Measurements from ENCODE around the gene HIVEP2.

The HIVEP2 gene

DNA sequence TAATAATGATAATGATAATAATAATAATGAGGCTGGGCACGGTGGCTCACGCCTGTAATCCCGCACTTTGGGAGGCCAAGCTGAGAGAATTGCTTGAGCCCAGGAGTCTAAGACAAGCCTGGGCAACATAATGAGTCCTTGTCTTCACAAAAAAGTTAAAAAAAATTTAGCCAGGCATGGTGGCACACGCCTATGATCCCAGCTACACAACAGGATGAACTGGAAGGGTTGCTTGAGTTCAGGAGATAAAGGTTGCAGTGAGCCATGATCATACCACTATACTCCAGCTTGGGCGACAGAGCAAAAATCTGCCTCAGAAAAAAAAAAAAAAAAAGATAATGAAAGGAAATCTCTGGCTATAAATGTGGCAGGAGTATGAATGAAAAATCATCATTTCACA lies 213.4 kb downstream of the HIVEP2 start:
- Histone ChIP-seq H3K4me3 (ENCODE audit: low read depth in 1 of 5, low read length in 5 of 5) (no peak overlapping the region), H3K9me3 (ENCODE audit: control insufficient read depth in 5 of 5, low read length in 5 of 5) (no peaks in the 10 kb centered on the region), H3K27me3 (ENCODE audit: control insufficient read depth in 5 of 5, insufficient read depth in 4 of 5, low read length in 5 of 5) (no peaks in the 10 kb centered on the region), H3K27ac (ENCODE audit: low read depth, low read length) (no peak overlapping the region), H3K36me3 (ENCODE audit: control insufficient read depth in 5 of 5, insufficient read depth in 5 of 5, low read length in 5 of 5) (no peaks in the 10 kb centered on the region), H3K4me1 (ENCODE audit: control insufficient read depth in 5 of 5, insufficient read depth in 5 of 5, low read length in 5 of 5) (peaks cover 0 to 20% (median 15%) of the 10 kb centered on the region in 5 donors), H3K9ac (ENCODE audit: low read length in 5 of 5) (no peak overlapping the region)

DNA sequence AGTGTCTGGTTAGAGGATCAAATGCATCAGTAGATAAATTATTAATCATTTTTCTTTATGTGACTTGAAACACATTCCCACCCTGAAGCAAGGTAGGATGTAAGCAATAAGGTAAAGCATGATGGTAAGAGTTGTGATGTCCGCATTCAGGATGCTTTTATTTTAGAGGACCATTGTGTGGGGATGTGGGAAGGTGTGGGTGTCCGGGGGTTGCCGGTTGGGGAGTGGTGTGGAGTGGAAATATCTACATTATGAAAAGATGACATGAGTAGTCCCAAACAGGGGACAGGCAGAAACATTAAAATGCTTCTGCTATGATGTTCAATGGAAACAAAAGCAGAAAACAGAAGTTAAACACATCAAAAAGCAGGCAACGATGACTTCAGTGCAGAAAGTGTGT lies 215.4 kb downstream of the HIVEP2 start:
- no peaks in the 10 kb centered on the region for H3K27me3 ChIP-seq (ENCODE audit: control insufficient read depth in 5 of 5, insufficient read depth in 4 of 5, low read length in 5 of 5)
- H3K9me3 ChIP-seq (ENCODE audit: control insufficient read depth in 5 of 5, low read length in 5 of 5): no peaks in the 10 kb centered on the region
- no peak overlapping the region for H3K9ac ChIP-seq (ENCODE audit: low read length in 5 of 5)
- H3K4me3 ChIP-seq (ENCODE audit: low read depth in 1 of 5, low read length in 5 of 5): no peak overlapping the region
- peaks cover 0 to 13% (median 12%) of the 10 kb centered on the region in 5 donors for H3K4me1 ChIP-seq (ENCODE audit: control insufficient read depth in 5 of 5, insufficient read depth in 5 of 5, low read length in 5 of 5)
- H3K27ac ChIP-seq (ENCODE audit: low read depth, low read length): no peak overlapping the region
- H3K36me3 ChIP-seq (ENCODE audit: control insufficient read depth in 5 of 5, insufficient read depth in 5 of 5, low read length in 5 of 5): no peaks in the 10 kb centered on the region

DNA sequence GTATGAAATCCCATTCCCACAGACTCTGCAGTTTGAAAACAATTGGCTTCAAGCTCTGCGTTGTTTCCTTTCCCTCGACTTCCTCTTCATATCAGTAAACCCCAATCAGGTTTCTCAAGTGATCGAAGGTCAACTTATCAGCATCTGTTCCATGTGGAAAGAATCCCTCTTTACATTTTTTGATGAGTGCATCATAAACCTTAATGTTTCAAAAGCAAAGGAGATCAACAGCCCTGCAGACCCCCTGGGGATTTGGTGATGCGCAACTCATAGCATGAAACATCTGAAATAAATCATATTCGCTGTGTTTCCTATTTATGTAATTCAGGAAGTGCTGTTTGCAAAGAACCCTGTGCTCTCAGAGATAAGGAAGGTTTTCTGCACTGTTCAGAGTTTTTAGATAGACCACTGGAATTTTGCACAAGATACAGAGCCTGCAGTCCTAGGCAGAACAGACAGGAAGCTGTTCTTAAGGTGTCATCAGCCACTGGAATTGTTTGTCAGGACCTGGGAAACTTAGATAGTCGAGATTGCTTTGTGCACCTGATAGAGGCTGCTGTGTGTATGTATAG lies 216.0 kb downstream of the HIVEP2 start:
- no peaks in the 10 kb centered on the region for H3K9me3 ChIP-seq (ENCODE audit: control insufficient read depth in 5 of 5, low read length in 5 of 5)
- H3K4me1 ChIP-seq (ENCODE audit: control insufficient read depth in 5 of 5, insufficient read depth in 5 of 5, low read length in 5 of 5): peaks cover 0 to 13% (median 12%) of the 10 kb centered on the region in 5 donors
- no peaks in the 10 kb centered on the region for H3K36me3 ChIP-seq (ENCODE audit: control insufficient read depth in 5 of 5, insufficient read depth in 5 of 5, low read length in 5 of 5)
- no peak overlapping the region for H3K9ac ChIP-seq (ENCODE audit: low read length in 5 of 5)
- H3K27me3 ChIP-seq (ENCODE audit: control insufficient read depth in 5 of 5, insufficient read depth in 4 of 5, low read length in 5 of 5): no peaks in the 10 kb centered on the region
- H3K4me3 ChIP-seq (ENCODE audit: low read depth in 1 of 5, low read length in 5 of 5): peak overlapping the region; percentile 12 to 52 (median 31)
- no peak overlapping the region for H3K27ac ChIP-seq (ENCODE audit: low read depth, low read length)

DNA sequence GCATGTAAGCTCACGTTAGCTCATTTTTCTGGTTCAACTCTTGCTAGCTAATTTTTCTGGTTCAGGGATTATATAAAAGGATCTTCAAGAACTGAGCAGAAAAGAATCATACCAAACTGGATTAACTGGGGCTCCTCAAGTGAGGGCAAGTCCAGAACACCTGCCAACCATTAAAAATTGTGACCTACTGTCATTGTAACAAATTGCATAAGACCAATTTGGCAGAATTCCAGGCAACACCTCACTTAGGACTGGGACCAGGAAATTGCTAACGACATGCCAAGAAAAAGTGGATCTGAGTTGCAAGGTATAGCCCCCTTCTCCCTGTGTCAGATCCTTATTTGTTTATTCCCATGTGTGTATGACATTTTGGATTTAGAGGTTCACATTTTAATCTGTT lies 216.6 kb downstream of the HIVEP2 start:
- Histone ChIP-seq H3K36me3 (ENCODE audit: control insufficient read depth in 5 of 5, insufficient read depth in 5 of 5, low read length in 5 of 5) (no peaks in the 10 kb centered on the region), H3K9me3 (ENCODE audit: control insufficient read depth in 5 of 5, low read length in 5 of 5) (no peaks in the 10 kb centered on the region), H3K27ac (ENCODE audit: low read depth, low read length) (no peak overlapping the region), H3K27me3 (ENCODE audit: control insufficient read depth in 5 of 5, insufficient read depth in 4 of 5, low read length in 5 of 5) (no peaks in the 10 kb centered on the region), H3K4me3 (ENCODE audit: low read depth in 1 of 5, low read length in 5 of 5) (no peak overlapping the region), H3K9ac (ENCODE audit: low read length in 5 of 5) (no peak overlapping the region), H3K4me1 (ENCODE audit: control insufficient read depth in 5 of 5, insufficient read depth in 5 of 5, low read length in 5 of 5) (peaks cover 0 to 13% (median 12%) of the 10 kb centered on the region in 5 donors)

DNA sequence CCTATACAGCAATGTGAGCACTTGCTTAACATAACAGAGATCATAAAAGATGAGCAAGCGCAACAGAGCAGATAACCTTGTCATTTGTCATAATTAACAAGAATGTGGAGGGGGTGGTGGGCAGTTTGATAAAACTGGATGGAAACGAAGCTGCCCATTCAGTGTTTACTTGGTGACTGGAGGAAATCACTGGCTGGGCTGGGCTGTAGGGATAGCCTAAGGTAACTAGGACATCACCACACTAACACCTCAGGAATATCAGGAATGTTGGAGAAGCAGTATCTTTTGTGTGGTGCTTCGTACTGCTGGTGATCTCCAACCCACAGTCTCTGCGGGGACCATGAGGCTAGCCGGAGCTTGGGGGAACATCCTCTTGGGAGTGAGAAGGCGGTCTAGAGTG lies 218.4 kb downstream of the HIVEP2 start:
- Histone ChIP-seq H3K9me3 (ENCODE audit: control insufficient read depth in 5 of 5, low read length in 5 of 5) (no peaks in the 10 kb centered on the region), H3K36me3 (ENCODE audit: control insufficient read depth in 5 of 5, insufficient read depth in 5 of 5, low read length in 5 of 5) (no peaks in the 10 kb centered on the region), H3K9ac (ENCODE audit: low read length in 5 of 5) (no peak overlapping the region), H3K4me1 (ENCODE audit: control insufficient read depth in 5 of 5, insufficient read depth in 5 of 5, low read length in 5 of 5) (peaks cover 0 to 13% (median 12%) of the 10 kb centered on the region in 5 donors), H3K27ac (ENCODE audit: low read depth, low read length) (no peak overlapping the region), H3K4me3 (ENCODE audit: low read depth in 1 of 5, low read length in 5 of 5) (no peak overlapping the region), H3K27me3 (ENCODE audit: control insufficient read depth in 5 of 5, insufficient read depth in 4 of 5, low read length in 5 of 5) (no peaks in the 10 kb centered on the region)

DNA sequence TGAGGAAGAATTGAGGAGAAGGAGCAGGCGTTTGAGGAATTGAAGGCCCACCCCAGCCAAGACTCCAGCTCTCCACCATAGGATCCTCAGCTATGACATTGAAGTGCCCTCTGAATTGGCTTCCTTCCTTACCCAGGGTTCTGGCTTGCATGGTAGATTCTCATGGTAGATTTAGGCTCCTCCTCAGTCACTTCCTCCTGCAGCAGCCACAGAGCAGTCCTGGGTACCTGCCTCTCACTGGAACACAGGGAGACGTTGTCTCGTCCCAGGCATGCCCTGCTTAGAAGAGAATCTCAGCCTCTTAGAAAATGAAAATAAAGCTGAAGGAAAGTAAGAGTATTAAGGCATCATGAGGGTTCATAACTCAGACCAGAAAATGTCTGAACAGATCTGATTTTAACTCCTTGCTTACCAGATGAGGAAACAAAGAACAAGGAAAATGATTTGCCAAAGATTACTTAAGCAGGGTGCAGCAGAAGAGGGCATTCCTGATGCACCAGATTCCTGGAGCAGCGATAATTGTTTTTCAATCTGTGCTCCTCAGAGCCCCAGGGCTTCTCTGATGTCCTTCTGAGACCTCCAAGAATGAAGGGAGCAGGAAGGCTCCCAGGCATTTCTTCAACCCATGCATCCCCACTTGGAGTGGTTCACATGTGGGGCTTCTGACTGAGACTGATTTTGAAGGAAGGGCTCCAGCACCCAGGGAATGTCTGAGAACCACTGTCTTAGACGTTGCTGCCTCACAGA lies 219.8 kb downstream of the HIVEP2 start:
- no peaks in the 10 kb centered on the region for H3K9me3 ChIP-seq (ENCODE audit: control insufficient read depth in 5 of 5, low read length in 5 of 5)

DNA sequence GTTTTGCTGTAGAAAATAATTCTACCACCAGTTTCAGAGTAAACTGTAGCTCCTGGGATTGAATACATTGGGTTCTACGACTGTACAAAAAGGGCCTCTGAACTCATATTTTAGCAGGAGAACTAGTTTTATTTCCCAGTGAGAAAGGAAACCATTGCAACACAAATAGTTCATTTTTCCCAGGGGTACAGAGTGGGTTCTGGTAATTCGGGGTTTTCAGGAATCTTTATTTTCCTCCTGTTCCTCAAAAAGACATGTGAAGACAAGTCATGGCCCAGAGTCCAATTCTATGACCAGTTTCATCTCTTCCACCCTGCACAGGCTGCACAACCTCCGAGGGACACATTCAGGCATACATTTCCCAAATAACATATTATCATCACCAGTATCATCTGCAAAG lies 222.1 kb downstream of the HIVEP2 start:
- H3K9ac ChIP-seq (ENCODE audit: low read length in 5 of 5): no peak overlapping the region
- H3K9me3 ChIP-seq (ENCODE audit: control insufficient read depth in 5 of 5, low read length in 5 of 5): peaks cover 0 to 12% (median 6%) of the 10 kb centered on the region in 5 donors
- H3K27ac ChIP-seq (ENCODE audit: low read depth, low read length): no peak overlapping the region
- no peaks in the 10 kb centered on the region for H3K36me3 ChIP-seq (ENCODE audit: control insufficient read depth in 5 of 5, insufficient read depth in 5 of 5, low read length in 5 of 5)
- no peaks in the 10 kb centered on the region for H3K4me1 ChIP-seq (ENCODE audit: control insufficient read depth in 5 of 5, insufficient read depth in 5 of 5, low read length in 5 of 5)
- H3K4me3 ChIP-seq (ENCODE audit: low read depth in 1 of 5, low read length in 5 of 5): no peak overlapping the region
- H3K27me3 ChIP-seq (ENCODE audit: control insufficient read depth in 5 of 5, insufficient read depth in 4 of 5, low read length in 5 of 5): no peaks in the 10 kb centered on the region

More for the DNA sequence above, 219.8 kb downstream of the HIVEP2 start:
- Histone ChIP-seq H3K27ac (ENCODE audit: low read depth, low read length) (no peak overlapping the region), H3K36me3 (ENCODE audit: control insufficient read depth in 5 of 5, insufficient read depth in 5 of 5, low read length in 5 of 5) (no peaks in the 10 kb centered on the region), H3K27me3 (ENCODE audit: control insufficient read depth in 5 of 5, insufficient read depth in 4 of 5, low read length in 5 of 5) (no peaks in the 10 kb centered on the region), H3K9ac (ENCODE audit: low read length in 5 of 5) (no peak overlapping the region), H3K4me3 (ENCODE audit: low read depth in 1 of 5, low read length in 5 of 5) (no peak overlapping the region), H3K4me1 (ENCODE audit: control insufficient read depth in 5 of 5, insufficient read depth in 5 of 5, low read length in 5 of 5) (peaks cover 0 to 13% (median 12%) of the 10 kb centered on the region in 5 donors)

DNA sequence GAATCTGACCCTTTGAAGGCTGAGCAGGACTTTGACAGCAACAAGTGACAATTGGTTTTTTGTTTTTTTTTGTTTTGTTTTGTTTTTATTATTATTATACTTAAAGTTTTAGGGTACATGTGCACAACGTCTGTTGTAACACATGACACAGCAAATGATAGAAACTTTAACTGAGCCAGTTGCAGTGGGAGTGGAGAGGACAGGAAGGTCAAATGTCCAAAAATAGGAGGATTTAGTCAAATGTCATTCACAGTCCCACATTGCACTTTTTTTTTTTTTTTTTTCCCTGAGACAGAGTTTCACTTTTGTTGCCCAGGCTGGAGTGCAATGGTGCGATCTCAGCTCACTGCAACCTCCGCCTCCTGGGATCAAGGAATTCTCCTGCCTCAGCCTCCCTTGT lies 223.0 kb downstream of the HIVEP2 start:
- no peaks in the 10 kb centered on the region for H3K27me3 ChIP-seq (ENCODE audit: control insufficient read depth in 5 of 5, insufficient read depth in 4 of 5, low read length in 5 of 5)
- H3K4me3 ChIP-seq (ENCODE audit: low read depth in 1 of 5, low read length in 5 of 5): no peak overlapping the region
- no peak overlapping the region for H3K9ac ChIP-seq (ENCODE audit: low read length in 5 of 5)
- no peaks in the 10 kb centered on the region for H3K36me3 ChIP-seq (ENCODE audit: control insufficient read depth in 5 of 5, insufficient read depth in 5 of 5, low read length in 5 of 5)
- no peaks in the 10 kb centered on the region for H3K4me1 ChIP-seq (ENCODE audit: control insufficient read depth in 5 of 5, insufficient read depth in 5 of 5, low read length in 5 of 5)
- H3K9me3 ChIP-seq (ENCODE audit: control insufficient read depth in 5 of 5, low read length in 5 of 5): peaks cover 0 to 12% (median 6%) of the 10 kb centered on the region in 5 donors
- no peak overlapping the region for H3K27ac ChIP-seq (ENCODE audit: low read depth, low read length)

DNA sequence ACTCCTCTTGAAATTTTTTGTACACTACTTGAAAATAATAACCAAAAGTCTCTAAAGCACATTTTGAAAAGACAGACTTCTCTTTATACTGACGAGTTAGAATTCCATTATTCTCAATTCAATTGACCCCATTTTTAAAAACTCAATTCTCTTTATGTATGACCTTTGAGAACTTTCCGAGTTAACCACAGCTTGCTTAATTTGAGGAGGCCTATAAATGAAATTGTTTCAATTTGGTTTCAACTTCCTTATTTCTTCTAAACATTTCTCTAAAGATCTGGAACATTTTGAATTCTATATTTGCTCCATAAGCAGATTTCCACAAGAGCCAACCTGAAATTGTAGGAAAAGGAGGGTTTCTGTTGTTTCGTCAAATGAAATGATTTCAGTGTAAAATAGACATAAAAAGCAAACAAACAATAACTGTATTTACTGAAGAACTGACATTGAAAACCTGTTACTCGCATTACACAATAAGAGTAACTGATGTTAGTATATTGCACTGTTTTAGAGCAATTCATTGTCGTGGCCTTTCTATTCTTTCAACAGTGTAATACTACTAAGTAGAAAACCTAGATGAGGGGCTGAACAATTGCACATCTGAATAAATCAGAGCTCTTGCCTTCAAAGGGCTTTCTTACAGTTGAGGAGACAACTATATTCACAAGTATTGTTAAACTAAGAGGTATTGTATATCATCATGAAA lies 223.6 kb downstream of the HIVEP2 start:
- Histone ChIP-seq H3K4me3 (ENCODE audit: low read depth in 1 of 5, low read length in 5 of 5) (no peak overlapping the region), H3K4me1 (ENCODE audit: control insufficient read depth in 5 of 5, insufficient read depth in 5 of 5, low read length in 5 of 5) (no peaks in the 10 kb centered on the region), H3K9me3 (ENCODE audit: control insufficient read depth in 5 of 5, low read length in 5 of 5) (peaks cover 0 to 12% (median 6%) of the 10 kb centered on the region in 5 donors), H3K36me3 (ENCODE audit: control insufficient read depth in 5 of 5, insufficient read depth in 5 of 5, low read length in 5 of 5) (no peaks in the 10 kb centered on the region), H3K27ac (ENCODE audit: low read depth, low read length) (no peak overlapping the region), H3K9ac (ENCODE audit: low read length in 5 of 5) (no peak overlapping the region), H3K27me3 (ENCODE audit: control insufficient read depth in 5 of 5, insufficient read depth in 4 of 5, low read length in 5 of 5) (no peaks in the 10 kb centered on the region)

DNA sequence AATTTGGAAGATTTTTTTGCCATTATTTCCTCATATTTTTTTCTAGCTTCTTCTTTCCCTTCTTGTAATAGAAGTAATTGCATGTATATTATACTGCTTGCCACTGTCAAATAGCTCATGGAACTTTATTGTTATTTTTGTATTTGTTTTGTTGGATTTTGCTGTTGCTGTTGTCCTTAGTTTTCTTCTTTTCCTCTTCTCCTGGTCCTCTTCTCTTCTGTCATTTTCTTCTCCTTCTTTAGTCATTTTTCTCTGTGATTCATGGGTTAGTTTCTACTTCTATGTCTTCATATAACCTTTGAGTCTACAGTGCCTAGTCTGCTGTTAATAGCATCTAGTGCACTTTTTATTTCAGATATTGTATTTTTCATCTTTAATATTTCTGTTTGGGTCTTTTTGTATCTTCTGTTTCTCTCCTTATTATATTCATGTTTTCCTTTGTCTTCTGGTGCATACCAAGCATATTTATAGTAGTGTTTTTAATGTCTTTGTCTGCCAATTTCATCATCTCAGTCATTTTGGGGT lies 226.2 kb downstream of the HIVEP2 start:
- Histone ChIP-seq H3K9me3 (ENCODE audit: control insufficient read depth in 5 of 5, low read length in 5 of 5) (peaks cover 0 to 12% (median 6%) of the 10 kb centered on the region in 5 donors), H3K27me3 (ENCODE audit: control insufficient read depth in 5 of 5, insufficient read depth in 4 of 5, low read length in 5 of 5) (no peaks in the 10 kb centered on the region), H3K4me1 (ENCODE audit: control insufficient read depth in 5 of 5, insufficient read depth in 5 of 5, low read length in 5 of 5) (no peaks in the 10 kb centered on the region), H3K4me3 (ENCODE audit: low read depth in 1 of 5, low read length in 5 of 5) (no peak overlapping the region), H3K27ac (ENCODE audit: low read depth, low read length) (no peak overlapping the region), H3K9ac (ENCODE audit: low read length in 5 of 5) (no peak overlapping the region), H3K36me3 (ENCODE audit: control insufficient read depth in 5 of 5, insufficient read depth in 5 of 5, low read length in 5 of 5) (no peaks in the 10 kb centered on the region)
